Progenitor cell of endocrine pancreas (in vitro differentiated cells): Measurements from ENCODE around the gene CLEC2L. TPM values are rescaled to one million over a fixed set of nuclear protein-coding genes. Genes with fewer than 3 reads are reported as not detected.

Experiments used
- DNase-seq: peaks from one replicate; pipeline ENCODE4 v3.0.0; 2021; ENCODE audit warnings: low spot score; ENCODE audit not compliant: unreplicated experiment
- H3K27ac Mint-ChIP-seq: 2 replicates; pipeline ENCODE4 v1.8.0; 2021; ENCODE audit warnings: mild to moderate bottlenecking, moderate library complexity, mixed read lengths
- H3K27me3 Mint-ChIP-seq: 2 replicates; pipeline ENCODE4 v1.8.0; 2021; ENCODE audit warnings: mixed read lengths
- H3K36me3 Mint-ChIP-seq: 2 replicates; pipeline ENCODE4 v1.8.0; 2022; ENCODE audit warnings: mixed read lengths; ENCODE audit not compliant: insufficient read depth
- H3K4me1 Mint-ChIP-seq: 2 replicates; pipeline ENCODE4 v1.8.0; 2021; ENCODE audit warnings: low read depth, mixed read lengths
- H3K4me3 Mint-ChIP-seq: 2 replicates; pipeline ENCODE4 v1.8.0; 2021; ENCODE audit warnings: low read depth, mild to moderate bottlenecking, moderate library complexity, mixed read lengths
- H3K9me3 Mint-ChIP-seq: 2 replicates; pipeline ENCODE4 v1.8.0; 2021; ENCODE audit warnings: low read depth, mixed read lengths
- total RNA-seq: library from RNA; stranded (reverse); gene quantifications from 2 replicates; pipeline ENCODE4 v1.2.1, GENCODE V29; 2021
- TF ChIP-seq, protein P1 (sequence below): fragments of 200-600 bp; sonication (generic); IDR thresholded peaks from one replicate; pipeline ENCODE4 v1.5.0; 2021; ENCODE audit warnings: antibody characterized with exemption, mild to moderate bottlenecking; ENCODE audit not compliant: unreplicated experiment

CLEC2L gene
- total RNA-seq, 1 donor from 2014 or later, result not detected

DNA sequence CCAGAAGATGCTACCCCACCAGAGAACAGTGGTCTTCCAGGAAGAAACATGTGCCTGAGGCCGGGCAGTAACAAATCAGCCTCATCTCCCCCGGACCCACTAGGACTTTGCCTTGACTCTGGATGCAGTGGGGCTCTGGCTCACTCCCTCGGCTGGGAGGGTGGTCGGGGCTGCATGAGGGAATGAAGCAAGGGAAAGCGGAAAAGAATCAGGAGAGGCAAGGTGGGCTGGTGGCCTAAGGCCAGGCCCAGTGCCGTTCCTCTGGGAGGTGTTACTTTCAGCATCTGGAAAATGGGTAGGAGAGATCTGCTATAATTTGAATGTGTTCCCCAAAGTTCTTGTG lies 51.8 kb downstream of the CLEC2L start:
- no peak overlapping the region for H3K27ac Mint-ChIP-seq

DNA sequence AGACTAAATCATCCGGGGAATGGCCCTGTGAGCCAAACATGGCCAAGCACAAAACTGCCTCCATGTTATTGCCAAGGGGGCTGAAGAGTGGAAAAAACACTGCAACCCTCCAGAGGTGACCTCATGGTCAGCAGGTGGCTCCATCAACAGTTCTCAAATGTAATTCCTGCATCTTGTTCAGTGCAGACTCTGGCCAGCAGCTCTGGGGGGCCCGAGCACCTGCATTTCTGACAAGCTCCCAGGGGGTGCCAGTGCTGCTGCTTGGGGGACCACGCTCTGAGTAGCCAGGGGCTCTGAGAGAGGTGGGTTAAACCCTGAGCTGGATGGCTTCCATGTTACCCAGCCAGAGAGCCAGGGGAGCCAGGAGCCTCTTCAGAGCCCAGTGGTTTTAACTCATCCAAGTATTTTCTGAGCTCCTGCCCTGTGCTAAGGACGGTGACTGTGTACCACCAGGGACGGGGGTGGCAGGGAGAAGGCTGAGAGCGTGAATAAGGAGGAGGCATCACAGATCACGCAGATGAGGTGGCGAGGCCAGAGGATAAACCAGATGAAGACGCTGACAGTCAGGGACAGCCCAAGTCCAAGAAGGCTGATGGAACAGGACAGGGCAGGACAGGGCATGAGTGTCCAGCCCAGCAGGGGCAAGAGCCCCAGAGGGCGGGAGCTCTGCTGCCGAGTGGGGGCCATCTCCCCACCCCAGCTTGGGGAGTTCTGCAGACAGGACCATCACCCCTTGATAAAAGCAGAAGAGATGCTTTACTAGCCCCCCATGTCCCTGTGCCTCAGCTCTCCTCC lies 52.9 kb downstream of the CLEC2L start:
- Mint-ChIP-seq H3K4me1 (no peaks in the 10 kb centered on the region), H3K9me3 (no peaks in the 10 kb centered on the region)

More for the DNA sequence above, 51.8 kb downstream of the CLEC2L start:
- TF ChIP-seq, protein P1, sequence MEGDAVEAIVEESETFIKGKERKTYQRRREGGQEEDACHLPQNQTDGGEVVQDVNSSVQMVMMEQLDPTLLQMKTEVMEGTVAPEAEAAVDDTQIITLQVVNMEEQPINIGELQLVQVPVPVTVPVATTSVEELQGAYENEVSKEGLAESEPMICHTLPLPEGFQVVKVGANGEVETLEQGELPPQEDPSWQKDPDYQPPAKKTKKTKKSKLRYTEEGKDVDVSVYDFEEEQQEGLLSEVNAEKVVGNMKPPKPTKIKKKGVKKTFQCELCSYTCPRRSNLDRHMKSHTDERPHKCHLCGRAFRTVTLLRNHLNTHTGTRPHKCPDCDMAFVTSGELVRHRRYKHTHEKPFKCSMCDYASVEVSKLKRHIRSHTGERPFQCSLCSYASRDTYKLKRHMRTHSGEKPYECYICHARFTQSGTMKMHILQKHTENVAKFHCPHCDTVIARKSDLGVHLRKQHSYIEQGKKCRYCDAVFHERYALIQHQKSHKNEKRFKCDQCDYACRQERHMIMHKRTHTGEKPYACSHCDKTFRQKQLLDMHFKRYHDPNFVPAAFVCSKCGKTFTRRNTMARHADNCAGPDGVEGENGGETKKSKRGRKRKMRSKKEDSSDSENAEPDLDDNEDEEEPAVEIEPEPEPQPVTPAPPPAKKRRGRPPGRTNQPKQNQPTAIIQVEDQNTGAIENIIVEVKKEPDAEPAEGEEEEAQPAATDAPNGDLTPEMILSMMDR, result no peak
- no peak for DNase-seq
- Mint-ChIP-seq H3K27me3 (no peaks in the 10 kb centered on the region), H3K4me3 (no peak overlapping the region), H3K9me3 (no peaks in the 10 kb centered on the region), H3K36me3 (peaks cover 32% of the 10 kb centered on the region), H3K4me1 (no peaks in the 10 kb centered on the region)

DNA sequence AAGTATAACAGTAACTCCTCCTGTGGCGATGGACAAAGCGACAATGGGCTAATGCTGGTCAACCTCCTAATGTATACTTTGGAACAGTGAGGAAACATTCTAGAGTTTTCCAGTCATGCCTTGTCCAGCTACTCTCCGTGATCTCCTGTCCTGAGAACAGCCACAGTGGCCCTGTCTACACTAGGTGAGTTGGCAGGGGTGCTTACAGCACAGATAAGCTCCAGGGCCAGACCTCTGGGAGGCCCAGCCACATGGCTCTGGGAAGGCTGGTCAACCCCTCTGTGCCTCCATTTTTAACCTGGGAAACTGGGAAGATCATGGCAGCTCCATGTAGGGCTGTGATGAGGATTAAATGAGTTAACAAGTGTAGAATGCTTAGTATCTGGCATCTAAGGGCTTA lies 57.0 kb downstream of the CLEC2L start:
- TF ChIP-seq, protein P1, result no peak
- H3K4me3 Mint-ChIP-seq, result no peak overlapping the region
- peaks cover 26% of the 10 kb centered on the region for H3K36me3 Mint-ChIP-seq
- peaks cover 7% of the 10 kb centered on the region for H3K4me1 Mint-ChIP-seq
- H3K27me3 Mint-ChIP-seq, result no peaks in the 10 kb centered on the region
- H3K9me3 Mint-ChIP-seq, result no peaks in the 10 kb centered on the region
- no peak for DNase-seq
- H3K27ac Mint-ChIP-seq, result no peak overlapping the region

More for the DNA sequence above, 52.9 kb downstream of the CLEC2L start:
- Mint-ChIP-seq H3K4me3 (no peak overlapping the region), H3K36me3 (peaks cover 30% of the 10 kb centered on the region), H3K27ac (no peak overlapping the region), H3K27me3 (no peaks in the 10 kb centered on the region)
- TF ChIP-seq, protein P1, result no peak
- no peak for DNase-seq

DNA sequence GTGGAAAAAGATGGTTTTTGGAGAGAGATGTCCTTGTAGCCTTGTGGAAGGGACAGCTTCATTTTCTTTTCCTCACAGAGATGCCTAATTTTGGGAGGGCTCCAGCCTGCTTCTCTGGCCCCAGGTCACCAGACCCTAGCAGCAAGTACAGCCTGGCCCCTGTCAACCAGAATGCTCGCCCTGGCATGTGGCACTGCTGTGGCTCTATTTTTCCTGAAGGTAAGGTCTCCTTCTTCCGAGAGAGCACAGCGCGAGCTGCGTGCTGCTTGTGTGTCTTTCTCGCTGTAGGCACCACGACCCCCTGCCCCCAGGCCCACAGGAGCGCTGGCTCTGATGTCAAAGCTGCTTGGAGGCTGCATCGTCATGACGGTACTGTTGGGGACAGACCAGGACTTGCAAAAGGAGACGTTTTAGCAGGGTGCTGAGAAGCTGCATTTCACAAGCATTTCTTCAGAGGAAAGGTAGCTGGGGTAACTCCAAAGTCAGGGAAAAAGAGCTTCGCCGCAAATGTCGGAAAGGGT lies 58.7 kb downstream of the CLEC2L start:
- TF ChIP-seq, protein P1, result no peak
- Mint-ChIP-seq H3K4me3 (no peak overlapping the region), H3K9me3 (no peaks in the 10 kb centered on the region), H3K27me3 (no peaks in the 10 kb centered on the region), H3K36me3 (peaks cover 30% of the 10 kb centered on the region), H3K27ac (no peak overlapping the region), H3K4me1 (peaks cover 8% of the 10 kb centered on the region)
- no peak for DNase-seq

DNA sequence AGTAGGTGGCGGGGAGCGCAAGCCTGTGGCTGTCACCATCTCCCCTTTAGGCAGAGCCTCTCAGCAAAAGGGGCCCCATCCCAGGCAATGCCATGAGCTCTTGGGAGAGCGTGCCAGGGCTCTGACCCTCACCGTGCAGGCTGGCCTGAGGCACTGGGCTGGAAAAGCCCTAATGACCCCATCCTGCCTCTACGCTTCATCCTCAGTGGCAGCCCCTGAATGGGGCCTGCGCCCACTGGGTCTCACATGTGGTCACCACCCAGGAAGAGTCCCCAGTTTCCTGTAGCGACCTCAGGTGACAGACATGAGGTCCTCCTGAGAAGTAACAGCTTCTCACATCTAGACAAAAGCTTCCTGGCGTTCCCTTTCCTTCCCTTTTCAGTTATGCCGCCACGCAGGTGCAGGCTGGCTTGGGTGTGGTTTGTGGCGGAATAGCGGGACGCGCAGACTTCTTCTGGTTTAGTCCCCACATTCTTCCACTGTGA lies 59.2 kb downstream of the CLEC2L start:
- no peak overlapping the region for H3K27ac Mint-ChIP-seq
- DNase-seq, result no peak
- no peak overlapping the region for H3K4me3 Mint-ChIP-seq
- H3K9me3 Mint-ChIP-seq, result no peaks in the 10 kb centered on the region
- peaks cover 29% of the 10 kb centered on the region for H3K36me3 Mint-ChIP-seq
- no peaks in the 10 kb centered on the region for H3K27me3 Mint-ChIP-seq
- TF ChIP-seq, protein P1, result no peak
- peaks cover 8% of the 10 kb centered on the region for H3K4me1 Mint-ChIP-seq
